SK-N-MC (cell line): ENCODE measurements around the gene ACAD11.
"Not testable (repeated sequence)": the region's sequence is repeated elsewhere in the genome, so short reads cannot be mapped to it uniquely, and the experiment has no call there.

Experiments used
- DNase-seq: peaks from one replicate; pipeline ENCODE4 v3.0.0-alpha.2; 2011; ENCODE audit warnings: low read depth, low spot score
- H3K27ac ChIP-seq: fragments of 200-600 bp; sonication (generic); 2 replicates; pipeline ENCODE4 v1.5.1; 2016; ENCODE audit warnings: mixed run types
- H3K36me3 ChIP-seq: fragments of 200-600 bp; sonication (generic); 2 replicates; pipeline ENCODE4 v1.6.1; 2017; ENCODE audit warnings: antibody characterized with exemption, low read length, mixed read lengths; ENCODE audit not compliant: insufficient read depth
- H3K4me3 ChIP-seq: fragments of 200-600 bp; sonication (generic); 2 replicates; pipeline ENCODE4 v1.5.1; 2016
- H3K9ac ChIP-seq: fragments of 200-600 bp; sonication (generic); 2 replicates; pipeline ENCODE4 v1.8.0; 2017; ENCODE audit warnings: mixed run types, mixed read lengths; ENCODE audit not compliant: insufficient read length
- H3K9me3 ChIP-seq: fragments of 200-600 bp; sonication (generic); 2 replicates; pipeline ENCODE4 v1.6.1; 2017; ENCODE audit warnings: low read depth, mild to moderate bottlenecking, antibody characterized with exemption, low read length, moderate library complexity, mixed read lengths
- EZH2 ChIP-seq: fragments of 200-600 bp; sonication (generic); IDR thresholded peaks from one replicate; pipeline ENCODE4 v1.6.1; 2017; ENCODE audit warnings: antibody characterized with exemption
- FOXP2 ChIP-seq: optimal IDR thresholded peaks from 2 replicates; pipeline ENCODE3; 2011; ENCODE audit warnings: mild to moderate bottlenecking, moderate library complexity; ENCODE audit not compliant: insufficient read depth; ENCODE audit errors: extremely low read length, control extremely low read depth
- POLR2AphosphoS5 ChIP-seq: IDR thresholded peaks from 2 replicates; pipeline ENCODE4 v1.6.1; 2012; ENCODE audit warnings: mild to moderate bottlenecking, low read depth, low read length, borderline replicate concordance

ACAD11 gene

GRCh38 chr3:132623646-132624045 is 36.0 kb downstream of the ACAD11 start:
- Histone ChIP-seq H3K9ac (no peak overlapping the region), H3K36me3 (peaks cover 5% of the 10 kb centered on the region), H3K4me3 (no peak overlapping the region), H3K9me3 (no peaks in the 10 kb centered on the region), H3K27ac (no peak overlapping the region)
- DNase-seq = no peak
- TF ChIP-seq POLR2AphosphoS5 = no peak

DNA sequence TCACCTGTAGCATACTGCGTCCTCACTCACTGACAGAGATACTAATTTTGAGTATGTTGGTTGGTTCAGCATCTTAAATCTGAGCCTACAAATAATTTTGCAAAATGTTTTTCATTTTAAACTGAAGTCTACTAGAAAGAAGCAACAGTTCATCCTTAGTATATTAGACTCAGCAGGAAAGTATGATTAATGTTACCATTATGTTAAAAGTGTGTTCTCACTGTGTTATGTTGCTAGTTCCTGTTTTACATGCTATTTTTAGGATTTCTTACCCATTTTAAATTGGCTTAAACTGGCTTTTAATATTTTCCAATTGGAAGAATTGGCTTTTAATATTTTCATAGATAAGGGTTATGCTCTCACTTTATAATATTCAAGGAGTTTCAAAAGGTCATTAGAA is 36.8 kb downstream of the ACAD11 start:
- Histone ChIP-seq H3K9ac (no peak overlapping the region), H3K36me3 (peaks cover 5% of the 10 kb centered on the region), H3K27ac (peak overlapping the region; percentile 0; the same call in 1 of the 2 replicates), H3K9me3 (no peaks in the 10 kb centered on the region), H3K4me3 (no peak overlapping the region)
- TF ChIP-seq POLR2AphosphoS5 = no peak
- TF ChIP-seq EZH2 = no peak
- TF ChIP-seq FOXP2 = no peak
- no peak for DNase-seq

GRCh38 chr3:132622148-132622547 is 37.5 kb downstream of the ACAD11 start:
- Histone ChIP-seq H3K27ac (no peak overlapping the region; the same call in 1 of the 2 replicates), H3K4me3 (no peak overlapping the region), H3K9me3 (no peaks in the 10 kb centered on the region), H3K9ac (no peak overlapping the region), H3K36me3 (peaks cover 5% of the 10 kb centered on the region)
- TF ChIP-seq POLR2AphosphoS5 = no peak
- TF ChIP-seq EZH2 = no peak
- TF ChIP-seq FOXP2 = no peak
- DNase-seq = peak; percentile 12

GRCh38 chr3:132616780-132617179 is 42.8 kb downstream of the ACAD11 start:
- H3K27ac ChIP-seq = no peak overlapping the region
- no peak overlapping the region for H3K4me3 ChIP-seq
- no peak for DNase-seq
- TF ChIP-seq EZH2 (no peak), FOXP2 (no peak), POLR2AphosphoS5 (no peak)
- no peaks in the 10 kb centered on the region for H3K9me3 ChIP-seq
- no peak overlapping the region for H3K9ac ChIP-seq
- peaks cover 12% of the 10 kb centered on the region for H3K36me3 ChIP-seq

- no peak for DNase-seq
- H3K36me3 ChIP-seq = peaks cover 9% of the 10 kb centered on the region
Observed at GRCh38 chr3:132615881-132616280, 43.7 kb downstream of the ACAD11 start.

GRCh38 chr3:132615301-132615700 is 44.3 kb downstream of the ACAD11 start:
- not testable (repeated sequence) for H3K4me3 ChIP-seq, H3K27ac ChIP-seq, H3K36me3 ChIP-seq, H3K9me3 ChIP-seq, DNase-seq, H3K9ac ChIP-seq

More at GRCh38 chr3:132615881-132616280, 43.7 kb downstream of the ACAD11 start:
- no peak overlapping the region for H3K4me3 ChIP-seq
- H3K9ac ChIP-seq = no peak overlapping the region
- H3K27ac ChIP-seq = no peak overlapping the region
- TF ChIP-seq POLR2AphosphoS5 = no peak
- TF ChIP-seq EZH2 = no peak
- TF ChIP-seq FOXP2 = no peak
- no peaks in the 10 kb centered on the region for H3K9me3 ChIP-seq

- not testable (repeated sequence) for DNase-seq, H3K36me3 ChIP-seq, H3K27ac ChIP-seq, H3K9me3 ChIP-seq, H3K9ac ChIP-seq, H3K4me3 ChIP-seq
Observed at GRCh38 chr3:132606620-132607019, 53.0 kb downstream of the ACAD11 start.

DNA sequence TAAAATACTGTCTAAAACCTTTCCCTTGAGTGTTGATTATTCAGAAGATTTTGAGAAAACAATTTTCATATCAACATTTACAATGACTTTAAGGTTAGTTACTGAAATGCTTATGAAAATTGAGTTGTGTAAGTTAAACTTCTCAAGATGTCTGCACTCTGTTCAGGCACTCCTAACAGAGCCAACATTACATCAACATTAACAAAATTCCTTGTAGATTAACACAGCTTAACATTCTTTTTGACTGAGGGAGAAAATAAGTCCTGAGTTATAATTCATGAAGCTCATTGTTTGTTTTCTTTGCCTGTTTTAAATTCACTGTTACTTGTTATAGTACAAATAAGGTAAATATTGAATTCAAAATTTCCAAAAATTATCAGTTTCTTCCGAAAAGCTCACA is 53.5 kb downstream of the ACAD11 start:
- peaks cover 7% of the 10 kb centered on the region; the same call in 1 of the 2 replicates for H3K36me3 ChIP-seq
- no peaks in the 10 kb centered on the region for H3K9me3 ChIP-seq
- H3K9ac ChIP-seq = no peak overlapping the region
- TF ChIP-seq POLR2AphosphoS5 (no peak), EZH2 (no peak)
- H3K27ac ChIP-seq = no peak overlapping the region
- no peak overlapping the region for H3K4me3 ChIP-seq
- no peak for DNase-seq

GRCh38 chr3:132605374-132605792 is 54.2 kb downstream of the ACAD11 start:
- Histone ChIP-seq H3K4me3 (no peak overlapping the region), H3K27ac (no peak overlapping the region), H3K9me3 (no peaks in the 10 kb centered on the region), H3K9ac (no peak overlapping the region), H3K36me3 (peaks cover 7% of the 10 kb centered on the region; the same call in 1 of the 2 replicates)
- no peak for TF ChIP-seq FOXP2
- TF ChIP-seq POLR2AphosphoS5 = no peak
- TF ChIP-seq EZH2 = no peak
- DNase-seq = no peak

- not testable (repeated sequence) for H3K9me3 ChIP-seq, DNase-seq, H3K27ac ChIP-seq, H3K4me3 ChIP-seq, H3K9ac ChIP-seq, H3K36me3 ChIP-seq
Observed at GRCh38 chr3:132600614-132601013, 59.0 kb downstream of the ACAD11 start.
